ELF-1 (cell line): ENCODE results near the gene TGFBR2.

Experiments used
- DNase-seq: peaks from one replicate; pipeline ENCODE4 v3.0.0-alpha.2; 2016; ENCODE audit warnings: low read depth, low spot score

Gene TGFBR2

DNA sequence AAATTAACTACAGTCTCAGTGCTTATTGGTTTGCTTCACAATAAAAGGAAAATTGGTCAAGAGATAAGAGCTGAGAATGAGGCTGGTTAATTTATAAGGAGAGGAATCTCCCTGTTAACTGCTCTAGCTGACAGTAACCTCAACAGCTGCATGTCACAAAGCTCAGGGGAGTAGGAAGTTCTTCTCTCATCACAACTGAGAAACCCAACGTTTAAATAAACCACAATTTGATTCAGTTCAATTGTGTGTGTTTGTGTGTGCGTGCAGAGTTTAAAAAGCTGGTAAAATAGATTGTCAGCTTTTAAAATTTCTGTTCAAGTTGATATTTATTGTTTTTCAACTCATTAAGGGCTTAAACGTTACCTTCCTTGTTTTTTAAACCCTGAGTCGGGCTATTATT is 3.5 kb upstream of the TGFBR2 start:
- no peak for DNase-seq

GRCh38 chr3:30604093-30604492 is 2.3 kb upstream of the TGFBR2 start:
- DNase-seq, result no peak

- no peak for DNase-seq
Observed at GRCh38 chr3:30604558-30604957, 1.8 kb upstream of the TGFBR2 start.

GRCh38 chr3:30605005-30605404 is 1.4 kb upstream of the TGFBR2 start:
- DNase-seq, result no peak

DNA sequence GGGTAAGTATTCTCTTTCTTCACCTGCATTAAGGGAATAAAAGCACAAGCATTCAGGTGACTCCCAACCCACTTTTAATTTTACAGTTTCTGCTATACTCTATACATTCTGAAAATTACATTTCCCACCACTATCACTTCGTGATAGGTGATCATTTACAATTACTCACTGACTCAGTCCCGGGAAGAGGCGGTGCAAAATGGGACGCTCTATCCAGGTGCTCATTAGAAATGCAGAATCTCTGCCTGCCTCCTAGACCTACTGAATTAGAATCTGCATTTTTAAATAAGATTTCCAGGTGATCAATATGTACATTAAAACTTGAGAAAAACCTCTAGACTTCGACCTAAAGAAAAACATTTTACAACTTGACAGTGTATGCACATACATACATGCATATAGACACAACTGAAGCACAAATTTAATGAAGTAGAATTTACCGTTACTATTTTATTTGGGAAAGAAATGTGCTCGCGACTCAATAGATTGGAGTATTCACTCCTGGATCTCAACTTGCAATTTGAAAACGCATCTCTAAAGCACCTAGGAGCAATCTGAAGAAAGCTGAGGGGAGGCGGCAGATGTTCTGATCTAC is 598 bp upstream of the TGFBR2 start:
- no peak for DNase-seq

DNA sequence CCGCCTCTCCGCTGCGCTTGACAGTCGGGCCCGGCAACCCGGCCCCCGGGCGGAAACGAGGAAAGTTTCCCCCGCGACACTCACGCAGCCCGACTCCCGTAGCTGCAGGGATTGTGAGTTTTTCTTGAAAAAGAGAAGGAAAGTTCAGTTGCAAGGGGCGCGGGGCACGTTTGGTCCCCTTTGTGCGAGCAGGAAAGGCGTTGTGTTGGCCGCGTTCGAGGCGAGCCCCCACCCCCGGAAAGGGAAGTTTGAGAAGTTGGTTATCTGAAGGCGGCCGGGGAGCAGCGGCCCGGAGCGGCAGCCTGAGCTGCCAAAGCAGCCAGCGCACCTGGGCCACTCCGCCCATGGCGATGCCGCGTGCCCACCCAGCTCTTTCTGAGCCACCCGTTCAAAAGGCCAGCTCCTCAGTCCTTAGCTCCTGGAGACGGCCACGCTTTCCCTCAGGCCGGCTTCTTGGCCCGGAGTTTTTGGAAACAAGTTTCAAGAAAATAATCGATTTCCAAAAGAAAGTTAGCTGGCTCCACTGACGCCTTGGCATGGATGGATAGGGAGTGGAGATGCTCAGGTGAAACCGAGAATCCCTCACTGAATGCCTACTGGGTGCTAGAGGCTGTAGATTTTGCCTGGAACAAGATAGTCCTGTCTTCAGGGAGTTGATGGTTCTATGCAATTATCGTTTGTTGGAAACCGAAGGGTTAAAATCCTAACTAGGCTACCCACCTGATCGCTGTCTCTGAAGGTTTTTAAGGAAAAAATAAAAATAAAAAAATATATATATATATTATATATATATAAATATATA is 832 bp downstream of the TGFBR2 start:
- peak; percentile 59 for DNase-seq

- DNase-seq, result no peak
Observed at GRCh38 chr3:30608598-30608947, 2.2 kb downstream of the TGFBR2 start.

DNA sequence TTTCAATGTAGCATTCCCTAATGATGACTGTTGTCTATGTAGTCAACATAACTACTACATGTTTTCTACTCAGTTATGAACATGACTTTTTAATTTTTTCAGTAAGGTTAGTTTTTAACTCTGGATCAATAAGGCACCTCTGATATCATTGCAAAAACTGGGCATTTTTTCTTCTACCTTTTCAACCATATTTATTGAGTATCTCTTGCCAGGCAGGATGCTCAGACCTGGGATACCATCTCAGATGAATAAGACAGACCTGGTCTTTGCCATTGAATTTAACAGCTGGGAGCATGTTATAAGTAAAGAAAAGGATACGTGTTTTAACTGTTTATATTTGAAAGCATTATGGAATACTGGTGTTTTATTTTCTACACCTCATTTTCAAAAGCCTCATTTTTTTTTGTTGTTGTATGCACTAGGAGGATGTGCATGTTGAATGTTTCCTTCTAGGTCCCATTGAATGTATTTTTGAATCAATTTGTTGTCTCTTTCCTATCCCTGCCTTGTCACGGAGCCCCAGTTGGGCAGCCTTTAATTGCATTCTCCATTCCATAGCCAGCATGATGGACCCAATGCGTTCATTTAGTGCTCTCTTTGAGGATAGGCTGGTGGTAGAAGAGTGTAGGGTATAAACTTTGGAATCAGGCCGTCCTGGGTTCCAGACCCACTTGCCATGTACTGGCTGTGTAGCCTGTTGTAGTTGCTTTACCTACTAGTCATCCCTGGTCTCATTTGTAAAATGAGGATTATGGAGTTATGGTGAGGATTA is 3.7 kb downstream of the TGFBR2 start:
- DNase-seq, result no peak

DNA sequence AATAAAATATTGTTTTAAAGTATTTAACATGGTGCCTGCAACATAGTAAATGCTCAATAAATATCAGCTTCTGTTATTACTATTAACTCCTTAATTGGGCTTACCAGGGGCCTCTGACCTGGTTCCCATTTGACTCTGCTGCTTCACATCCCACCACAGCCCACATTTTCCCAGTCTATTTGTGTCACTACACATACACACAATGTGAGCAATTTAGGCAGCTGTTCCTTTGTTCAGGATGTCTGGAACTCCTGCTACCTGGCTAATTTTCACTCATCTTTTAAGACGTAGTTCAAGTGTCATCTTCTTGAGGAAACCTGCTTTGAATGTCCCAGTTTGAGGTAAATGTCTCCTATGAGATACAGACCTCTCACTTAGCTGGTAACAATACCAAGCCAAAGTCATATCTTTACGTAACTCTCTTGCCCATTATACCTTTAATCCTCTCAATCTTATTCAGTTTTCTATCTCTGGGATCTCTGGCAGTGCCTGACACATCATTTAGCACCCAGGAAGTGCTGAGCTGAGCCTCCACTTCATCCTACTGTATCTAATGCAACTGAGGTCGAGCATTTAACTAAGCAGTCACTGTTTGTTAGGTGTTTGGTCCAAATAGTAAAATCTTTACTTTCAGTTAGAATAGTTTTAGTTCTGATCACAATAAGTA is 4.4 kb downstream of the TGFBR2 start:
- DNase-seq, result no peak

GRCh38 chr3:30611613-30612436 is 5.4 kb downstream of the TGFBR2 start:
- DNase-seq, result no peak

GRCh38 chr3:30612437-30613132 is 6.2 kb downstream of the TGFBR2 start:
- DNase-seq, result no peak

GRCh38 chr3:30613133-30613825 is 6.9 kb downstream of the TGFBR2 start:
- DNase-seq, result no peak

- no peak for DNase-seq
Observed at GRCh38 chr3:30614373-30614772, 8.0 kb downstream of the TGFBR2 start.

- no peak for DNase-seq
Observed at GRCh38 chr3:30614943-30615342, 8.5 kb downstream of the TGFBR2 start.

GRCh38 chr3:30615615-30616346 is 9.4 kb downstream of the TGFBR2 start:
- no peak for DNase-seq

DNA sequence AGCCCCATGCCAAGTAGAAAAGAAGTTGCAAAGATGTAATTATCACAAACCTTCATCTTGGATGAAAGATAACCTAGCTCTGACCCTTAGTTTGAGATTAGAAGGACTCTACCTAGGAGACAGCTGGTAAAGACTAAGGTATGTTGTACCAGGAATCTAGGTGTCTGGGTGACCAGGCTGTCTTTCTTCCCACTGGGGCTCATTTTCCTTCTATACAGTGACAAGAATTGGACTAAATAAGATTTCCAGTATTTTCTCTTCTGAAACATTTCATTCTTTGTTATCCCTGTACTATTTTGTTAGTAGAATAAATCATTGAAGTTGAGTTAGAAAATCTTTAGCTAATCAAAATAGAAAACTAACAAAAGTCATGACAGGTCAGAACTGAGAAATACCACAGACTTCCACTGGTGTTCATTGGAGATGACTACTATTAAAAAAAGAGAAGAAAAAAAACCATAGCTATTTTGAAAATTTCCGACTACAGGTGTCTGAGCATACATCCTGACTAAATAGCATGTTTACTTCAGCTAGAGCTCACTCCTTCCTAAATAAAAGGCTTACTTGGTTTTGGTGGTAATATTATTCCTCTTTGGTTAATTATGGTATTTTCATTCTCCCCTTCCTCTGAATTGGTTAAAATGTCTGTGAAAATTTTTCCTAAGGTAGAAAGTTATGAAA is 10.1 kb downstream of the TGFBR2 start:
- no peak for DNase-seq

GRCh38 chr3:30617069-30617468 is 10.7 kb downstream of the TGFBR2 start:
- DNase-seq, result no peak

GRCh38 chr3:30617653-30618052 is 11.3 kb downstream of the TGFBR2 start:
- no peak for DNase-seq

DNA sequence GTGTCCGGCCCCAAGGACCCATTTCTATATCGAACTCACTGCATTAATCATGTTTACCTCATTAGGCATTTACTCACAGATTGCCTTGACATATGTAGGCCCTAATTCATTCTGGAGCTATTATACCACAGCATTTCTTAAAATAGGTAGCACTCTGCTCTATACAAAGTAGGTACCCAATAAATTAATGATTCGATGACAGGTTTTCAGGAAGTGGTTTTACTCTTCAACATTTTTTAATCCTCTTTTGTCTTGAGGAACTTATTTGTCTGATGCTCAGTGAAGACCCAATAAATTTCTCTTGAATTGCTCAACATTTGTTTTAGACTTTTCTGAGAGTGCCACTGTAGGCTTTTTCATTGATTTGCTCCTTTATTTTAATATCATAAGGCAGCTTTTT is 12.1 kb downstream of the TGFBR2 start:
- DNase-seq, result no peak
